Measurements from ENCODE around the gene EPHA10.
"Not testable (repeated sequence)": the region's sequence is repeated elsewhere in the genome, so short reads cannot be mapped to it uniquely, and the experiment has no call there.

Gene EPHA10

GRCh38 chr1:37776946-37777516, 12.1 kb upstream of the EPHA10 start:
- no peaks in the 10 kb centered on the region for H3K27me3 ChIP-seq (ENCODE audit: insufficient read depth, low read depth)
- no peak overlapping the region for H3K27ac ChIP-seq
- no peak overlapping the region for H3K4me2 ChIP-seq
- no peaks in the 10 kb centered on the region for H4K20me1 ChIP-seq (ENCODE audit: insufficient read depth)
- H3K4me1 ChIP-seq (ENCODE audit: low read depth, poor library complexity, severe bottlenecking), result no peaks in the 10 kb centered on the region
- H3K9ac ChIP-seq, result no peak overlapping the region
- no peak overlapping the region for H2AFZ ChIP-seq (ENCODE audit: low read depth)
- no peaks in the 10 kb centered on the region for H3K79me2 ChIP-seq (ENCODE audit: insufficient read depth, low read depth)
- H3K36me3 ChIP-seq (ENCODE audit: insufficient read depth), result no peaks in the 10 kb centered on the region
- no peak overlapping the region for H3K4me3 ChIP-seq (IDR thresholded peaks at IDR 0.05; ENCODE audit: insufficient read depth, low read depth, low read length)
- no peak for TF ChIP-seq CTCF (conservative IDR thresholded peaks at IDR 0.05; ENCODE audit: low read depth, low read length)

- not testable (repeated sequence) for H3K4me3 ChIP-seq (IDR thresholded peaks at IDR 0.05; ENCODE audit: insufficient read depth, low read depth, low read length); H3K4me2 ChIP-seq; H3K9ac ChIP-seq; H3K79me2 ChIP-seq (ENCODE audit: insufficient read depth, low read depth); H2AFZ ChIP-seq (ENCODE audit: low read depth); H3K27me3 ChIP-seq (ENCODE audit: insufficient read depth, low read depth); H4K20me1 ChIP-seq (ENCODE audit: insufficient read depth); H3K4me1 ChIP-seq (ENCODE audit: low read depth, poor library complexity, severe bottlenecking); H3K27ac ChIP-seq; H3K36me3 ChIP-seq (ENCODE audit: insufficient read depth)
Measured at GRCh38 chr1:37771440-37771839, 6.5 kb upstream of the EPHA10 start.

- Histone ChIP-seq H3K4me2 (no peak overlapping the region), H3K79me2 (ENCODE audit: insufficient read depth, low read depth) (no peaks in the 10 kb centered on the region), H2AFZ (ENCODE audit: low read depth) (no peak overlapping the region), H3K36me3 (ENCODE audit: insufficient read depth) (no peaks in the 10 kb centered on the region), H3K27me3 (ENCODE audit: insufficient read depth, low read depth) (peaks cover 29% of the 10 kb centered on the region), H3K9ac (no peak overlapping the region), H3K27ac (no peak overlapping the region), H3K4me3 (IDR thresholded peaks at IDR 0.05; ENCODE audit: insufficient read depth, low read depth, low read length) (no peak overlapping the region), H4K20me1 (ENCODE audit: insufficient read depth) (no peaks in the 10 kb centered on the region), H3K4me1 (ENCODE audit: low read depth, poor library complexity, severe bottlenecking) (no peaks in the 10 kb centered on the region)
- no peak for TF ChIP-seq CTCF (conservative IDR thresholded peaks at IDR 0.05; ENCODE audit: low read depth, low read length)
Measured at GRCh38 chr1:37767488-37767887, 2.6 kb upstream of the EPHA10 start.

GRCh38 chr1:37765916-37766664, 1.2 kb upstream of the EPHA10 start:
- no peaks in the 10 kb centered on the region for H4K20me1 ChIP-seq (ENCODE audit: insufficient read depth)
- H3K79me2 ChIP-seq (ENCODE audit: insufficient read depth, low read depth), result no peaks in the 10 kb centered on the region
- TF ChIP-seq CTCF (conservative IDR thresholded peaks at IDR 0.05; ENCODE audit: low read depth, low read length), result no peak
- H3K4me1 ChIP-seq (ENCODE audit: low read depth, poor library complexity, severe bottlenecking), result no peaks in the 10 kb centered on the region
- no peaks in the 10 kb centered on the region for H3K36me3 ChIP-seq (ENCODE audit: insufficient read depth)
- H3K4me2 ChIP-seq, result peak overlapping the region; percentile 27; the same call in 1 of the 2 replicates
- no peak overlapping the region for H3K9ac ChIP-seq
- peaks cover 29% of the 10 kb centered on the region for H3K27me3 ChIP-seq (ENCODE audit: insufficient read depth, low read depth)
- H2AFZ ChIP-seq (ENCODE audit: low read depth), result peak overlapping the region; percentile 50; the same call in 1 of the 2 replicates
- no peak overlapping the region for H3K27ac ChIP-seq
- H3K4me3 ChIP-seq (IDR thresholded peaks at IDR 0.05; ENCODE audit: insufficient read depth, low read depth, low read length), result no peak overlapping the region

- no peaks in the 10 kb centered on the region for H4K20me1 ChIP-seq (ENCODE audit: insufficient read depth)
- H3K79me2 ChIP-seq (ENCODE audit: insufficient read depth, low read depth), result no peaks in the 10 kb centered on the region
- H3K4me1 ChIP-seq (ENCODE audit: low read depth, poor library complexity, severe bottlenecking), result no peaks in the 10 kb centered on the region
- no peak overlapping the region for H2AFZ ChIP-seq (ENCODE audit: low read depth)
- no peak for TF ChIP-seq CTCF (conservative IDR thresholded peaks at IDR 0.05; ENCODE audit: low read depth, low read length)
- H3K27ac ChIP-seq, result no peak overlapping the region
- no peak overlapping the region for H3K9ac ChIP-seq
- H3K4me2 ChIP-seq, result no peak overlapping the region
- peaks cover 29% of the 10 kb centered on the region for H3K27me3 ChIP-seq (ENCODE audit: insufficient read depth, low read depth)
- H3K36me3 ChIP-seq (ENCODE audit: insufficient read depth), result no peaks in the 10 kb centered on the region
- no peak overlapping the region for H3K4me3 ChIP-seq (IDR thresholded peaks at IDR 0.05; ENCODE audit: insufficient read depth, low read depth, low read length)
Measured at GRCh38 chr1:37764414-37764825, 500 bp downstream of the EPHA10 start.
